ENCODE data around the gene CYP2A6. TPM values are rescaled to one million over a fixed set of nuclear protein-coding genes. Genes with fewer than 3 reads are reported as not detected.

The CYP2A6 gene
- total RNA-seq, 1 donor from 2014 or later, result not detected

GRCh38 chr19:40803857-40804782, 46.1 kb downstream of the CYP2A6 start:
- peak overlapping the region; percentile 15 for H3K4me3 Mint-ChIP-seq (ENCODE audit: low read depth)
- H3K27me3 Mint-ChIP-seq, result no peaks in the 10 kb centered on the region

GRCh38 chr19:40803170-40803856, 46.9 kb downstream of the CYP2A6 start:
- Mint-ChIP-seq H3K4me3 (ENCODE audit: low read depth) (no peak overlapping the region), H3K9me3 (ENCODE audit: low read depth) (no peaks in the 10 kb centered on the region), H3K4me1 (ENCODE audit: low read depth) (peaks cover 53% of the 10 kb centered on the region), H3K27ac (peak overlapping the region; percentile 77), H3K27me3 (no peaks in the 10 kb centered on the region), H3K36me3 (ENCODE audit: insufficient read depth) (peaks cover 14% of the 10 kb centered on the region)
- DNase-seq (ENCODE audit: low spot score, unreplicated experiment), result no peak
- no peak for TF ChIP-seq CTCF (IDR thresholded peaks at IDR 0.05; ENCODE audit: unreplicated experiment)

More at GRCh38 chr19:40803857-40804782, 46.1 kb downstream of the CYP2A6 start:
- Mint-ChIP-seq H3K36me3 (ENCODE audit: insufficient read depth) (peaks cover 14% of the 10 kb centered on the region), H3K27ac (peak overlapping the region; percentile 6), H3K4me1 (ENCODE audit: low read depth) (peaks cover 51% of the 10 kb centered on the region), H3K9me3 (ENCODE audit: low read depth) (no peaks in the 10 kb centered on the region)
- DNase-seq (ENCODE audit: low spot score, unreplicated experiment), result no peak
- no peak for TF ChIP-seq CTCF (IDR thresholded peaks at IDR 0.05; ENCODE audit: unreplicated experiment)

- H3K9me3 Mint-ChIP-seq (ENCODE audit: low read depth), result no peaks in the 10 kb centered on the region
- H3K4me1 Mint-ChIP-seq (ENCODE audit: low read depth), result peaks cover 54% of the 10 kb centered on the region
- no peak for TF ChIP-seq CTCF (IDR thresholded peaks at IDR 0.05; ENCODE audit: unreplicated experiment)
- peak overlapping the region; percentile 77 for H3K27ac Mint-ChIP-seq
- no peaks in the 10 kb centered on the region for H3K27me3 Mint-ChIP-seq
- peak overlapping the region; percentile 89 for H3K4me3 Mint-ChIP-seq (ENCODE audit: low read depth)
- peaks cover 10% of the 10 kb centered on the region for H3K36me3 Mint-ChIP-seq (ENCODE audit: insufficient read depth)
- no peak for DNase-seq (ENCODE audit: low spot score, unreplicated experiment)
These were observed 47.7 kb downstream of the CYP2A6 start for GRCh38 chr19:40802300-40803169.

- Mint-ChIP-seq H3K27me3 (no peaks in the 10 kb centered on the region), H3K27ac (peak overlapping the region; percentile 79), H3K4me1 (ENCODE audit: low read depth) (peaks cover 51% of the 10 kb centered on the region), H3K4me3 (ENCODE audit: low read depth) (peak overlapping the region; percentile 89), H3K9me3 (ENCODE audit: low read depth) (no peaks in the 10 kb centered on the region), H3K36me3 (ENCODE audit: insufficient read depth) (peaks cover 7% of the 10 kb centered on the region)
- TF ChIP-seq CTCF (IDR thresholded peaks at IDR 0.05; ENCODE audit: unreplicated experiment), result no peak
- DNase-seq (ENCODE audit: low spot score, unreplicated experiment), result no peak
These were observed 48.6 kb downstream of the CYP2A6 start for GRCh38 chr19:40801426-40802299.

All from progenitor cell of endocrine pancreas (in vitro differentiated cells).